ENCODE data around the gene ZCCHC7.

The ZCCHC7 gene

DNA sequence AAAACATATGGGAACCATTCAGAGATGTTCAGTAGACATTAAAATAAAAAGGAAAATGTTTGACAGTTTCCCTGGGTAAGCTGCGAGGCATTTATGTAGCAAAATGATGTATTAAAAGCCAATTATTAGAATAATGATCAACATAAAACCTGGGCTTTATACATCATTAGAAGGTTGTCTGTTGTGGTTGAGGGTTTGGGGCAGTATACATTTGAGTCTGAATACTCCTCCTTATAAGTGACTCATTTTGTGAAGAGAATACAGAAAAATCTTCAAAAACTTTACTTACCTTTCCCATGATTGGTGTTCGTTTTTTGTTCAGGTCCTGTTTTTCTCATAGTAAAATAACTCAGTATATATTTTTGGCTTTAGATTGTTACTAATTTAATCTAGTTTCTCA lies 119.5 kb downstream of the ZCCHC7 start:
- TF ChIP-seq, protein P1, sequence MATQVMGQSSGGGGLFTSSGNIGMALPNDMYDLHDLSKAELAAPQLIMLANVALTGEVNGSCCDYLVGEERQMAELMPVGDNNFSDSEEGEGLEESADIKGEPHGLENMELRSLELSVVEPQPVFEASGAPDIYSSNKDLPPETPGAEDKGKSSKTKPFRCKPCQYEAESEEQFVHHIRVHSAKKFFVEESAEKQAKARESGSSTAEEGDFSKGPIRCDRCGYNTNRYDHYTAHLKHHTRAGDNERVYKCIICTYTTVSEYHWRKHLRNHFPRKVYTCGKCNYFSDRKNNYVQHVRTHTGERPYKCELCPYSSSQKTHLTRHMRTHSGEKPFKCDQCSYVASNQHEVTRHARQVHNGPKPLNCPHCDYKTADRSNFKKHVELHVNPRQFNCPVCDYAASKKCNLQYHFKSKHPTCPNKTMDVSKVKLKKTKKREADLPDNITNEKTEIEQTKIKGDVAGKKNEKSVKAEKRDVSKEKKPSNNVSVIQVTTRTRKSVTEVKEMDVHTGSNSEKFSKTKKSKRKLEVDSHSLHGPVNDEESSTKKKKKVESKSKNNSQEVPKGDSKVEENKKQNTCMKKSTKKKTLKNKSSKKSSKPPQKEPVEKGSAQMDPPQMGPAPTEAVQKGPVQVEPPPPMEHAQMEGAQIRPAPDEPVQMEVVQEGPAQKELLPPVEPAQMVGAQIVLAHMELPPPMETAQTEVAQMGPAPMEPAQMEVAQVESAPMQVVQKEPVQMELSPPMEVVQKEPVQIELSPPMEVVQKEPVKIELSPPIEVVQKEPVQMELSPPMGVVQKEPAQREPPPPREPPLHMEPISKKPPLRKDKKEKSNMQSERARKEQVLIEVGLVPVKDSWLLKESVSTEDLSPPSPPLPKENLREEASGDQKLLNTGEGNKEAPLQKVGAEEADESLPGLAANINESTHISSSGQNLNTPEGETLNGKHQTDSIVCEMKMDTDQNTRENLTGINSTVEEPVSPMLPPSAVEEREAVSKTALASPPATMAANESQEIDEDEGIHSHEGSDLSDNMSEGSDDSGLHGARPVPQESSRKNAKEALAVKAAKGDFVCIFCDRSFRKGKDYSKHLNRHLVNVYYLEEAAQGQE (IDR thresholded peaks at IDR 0.05; ENCODE audit: insufficient replicate concordance, low read depth) = no peak
- no peak for TF ChIP-seq POLR2AphosphoS5 (IDR thresholded peaks at IDR 0.05; ENCODE audit: low read depth)
- no peak for TF ChIP-seq SPI1 (IDR thresholded peaks at IDR 0.05; ENCODE audit: borderline replicate concordance, low read depth)
- no peak overlapping the region for H3K4me3 ChIP-seq (replicated peaks; ENCODE audit: insufficient read depth, low read length)
- no peaks in the 10 kb centered on the region for H3K27me3 ChIP-seq (ENCODE audit: insufficient read depth, poor library complexity, severe bottlenecking)
- no peak overlapping the region for H3K27ac ChIP-seq (replicated peaks)
- DNase-seq (ENCODE audit: low read depth in 1 of 2, low spot score in 1 of 2) = no peak

DNA sequence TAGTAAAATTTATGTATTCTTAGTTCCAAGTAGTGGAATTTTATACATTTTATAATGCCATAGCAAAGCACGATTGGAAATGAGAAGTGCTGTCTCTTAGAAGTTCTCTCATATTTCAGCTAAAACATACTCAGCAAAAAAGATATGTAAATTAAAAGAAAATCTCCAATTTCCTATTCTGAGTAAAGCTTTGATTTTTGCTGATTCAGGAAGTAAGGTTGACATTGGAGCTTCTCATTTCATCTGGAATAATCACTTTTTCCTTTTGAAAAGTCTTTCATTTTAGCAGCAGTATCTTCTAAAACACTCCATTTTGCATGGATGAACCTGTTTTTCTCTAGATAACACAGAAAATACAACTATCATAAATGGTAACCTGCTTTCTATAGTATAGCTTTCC lies 121.0 kb downstream of the ZCCHC7 start:
- DNase-seq (ENCODE audit: low read depth in 1 of 2, low spot score in 1 of 2) = no peak
- H3K4me3 ChIP-seq (replicated peaks; ENCODE audit: insufficient read depth, low read length) = no peak overlapping the region
- TF ChIP-seq GABPA (IDR thresholded peaks at IDR 0.05; ENCODE audit: low read depth) = no peak
- H3K27ac ChIP-seq (replicated peaks) = no peak overlapping the region
- H3K27me3 ChIP-seq (ENCODE audit: insufficient read depth, poor library complexity, severe bottlenecking) = no peaks in the 10 kb centered on the region

DNA sequence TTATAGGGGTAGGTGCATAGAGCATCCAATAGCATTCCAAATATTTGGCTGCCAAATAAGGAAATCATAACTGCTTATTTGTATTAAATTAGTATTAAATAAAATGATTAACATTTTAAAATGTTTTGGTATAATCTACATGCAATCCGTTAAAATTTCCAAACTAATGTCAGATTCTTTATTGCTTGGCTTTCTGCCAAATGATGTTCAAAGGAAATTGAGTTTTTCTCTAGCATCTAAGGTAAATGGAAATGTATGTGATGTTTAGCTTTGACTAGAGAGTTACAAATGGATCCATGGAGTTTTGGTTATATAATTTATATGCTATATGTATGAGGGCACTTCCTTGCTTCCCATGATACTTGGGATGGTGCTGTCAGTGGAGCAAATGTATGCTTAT lies 121.7 kb downstream of the ZCCHC7 start:
- no peak for DNase-seq (ENCODE audit: low read depth in 1 of 2, low spot score in 1 of 2)
- Histone ChIP-seq H3K27ac (replicated peaks) (no peak overlapping the region), H3K4me3 (replicated peaks; ENCODE audit: insufficient read depth, low read length) (no peak overlapping the region), H3K27me3 (ENCODE audit: insufficient read depth, poor library complexity, severe bottlenecking) (no peaks in the 10 kb centered on the region)
- TF ChIP-seq POLR2AphosphoS5 (IDR thresholded peaks at IDR 0.05; ENCODE audit: low read depth) (no peak), SPI1 (IDR thresholded peaks at IDR 0.05; ENCODE audit: borderline replicate concordance, low read depth) (no peak), GABPA (IDR thresholded peaks at IDR 0.05; ENCODE audit: low read depth) (no peak)
- TF ChIP-seq, protein P2, sequence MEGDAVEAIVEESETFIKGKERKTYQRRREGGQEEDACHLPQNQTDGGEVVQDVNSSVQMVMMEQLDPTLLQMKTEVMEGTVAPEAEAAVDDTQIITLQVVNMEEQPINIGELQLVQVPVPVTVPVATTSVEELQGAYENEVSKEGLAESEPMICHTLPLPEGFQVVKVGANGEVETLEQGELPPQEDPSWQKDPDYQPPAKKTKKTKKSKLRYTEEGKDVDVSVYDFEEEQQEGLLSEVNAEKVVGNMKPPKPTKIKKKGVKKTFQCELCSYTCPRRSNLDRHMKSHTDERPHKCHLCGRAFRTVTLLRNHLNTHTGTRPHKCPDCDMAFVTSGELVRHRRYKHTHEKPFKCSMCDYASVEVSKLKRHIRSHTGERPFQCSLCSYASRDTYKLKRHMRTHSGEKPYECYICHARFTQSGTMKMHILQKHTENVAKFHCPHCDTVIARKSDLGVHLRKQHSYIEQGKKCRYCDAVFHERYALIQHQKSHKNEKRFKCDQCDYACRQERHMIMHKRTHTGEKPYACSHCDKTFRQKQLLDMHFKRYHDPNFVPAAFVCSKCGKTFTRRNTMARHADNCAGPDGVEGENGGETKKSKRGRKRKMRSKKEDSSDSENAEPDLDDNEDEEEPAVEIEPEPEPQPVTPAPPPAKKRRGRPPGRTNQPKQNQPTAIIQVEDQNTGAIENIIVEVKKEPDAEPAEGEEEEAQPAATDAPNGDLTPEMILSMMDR (IDR thresholded peaks at IDR 0.05; ENCODE audit: insufficient read depth, low read length) = no peak
- TF ChIP-seq, protein P1 (IDR thresholded peaks at IDR 0.05; ENCODE audit: insufficient replicate concordance, low read depth) = no peak

DNA sequence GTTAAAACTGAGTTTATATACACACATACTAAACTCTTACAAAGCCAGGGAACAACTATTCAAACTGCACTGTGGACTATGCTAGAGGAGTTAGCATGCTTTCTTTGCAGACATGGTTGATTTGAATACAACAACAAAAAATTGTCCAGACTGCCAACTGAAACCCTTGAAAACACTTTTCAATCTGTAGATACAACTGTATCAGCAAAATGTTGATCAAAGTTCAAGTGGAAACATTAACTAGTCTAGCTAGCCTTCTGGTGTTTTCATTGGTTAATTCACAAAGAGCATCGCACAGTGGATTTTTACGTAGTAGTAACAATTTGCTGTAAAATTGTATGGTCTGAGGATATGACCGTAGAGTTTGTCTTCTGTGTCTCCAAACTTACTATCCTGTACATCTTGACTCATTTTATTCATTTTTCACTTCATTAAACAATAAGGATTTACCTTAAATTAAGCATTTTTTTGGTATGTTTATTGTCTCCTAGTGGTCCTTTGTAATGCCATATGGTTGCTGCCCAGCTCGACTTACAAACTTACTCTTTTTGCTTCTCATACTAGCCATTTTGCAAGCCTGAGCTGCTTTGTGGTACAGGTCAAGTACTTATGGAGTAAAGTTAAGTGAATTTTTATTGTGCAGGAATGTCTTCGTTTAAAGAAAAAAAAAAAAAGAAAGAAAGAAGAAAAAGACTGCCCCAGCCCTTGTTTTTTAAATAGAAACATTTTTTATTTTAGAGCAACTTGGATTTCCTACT lies 123.4 kb downstream of the ZCCHC7 start:
- Histone ChIP-seq H3K4me3 (replicated peaks; ENCODE audit: insufficient read depth, low read length) (no peak overlapping the region), H3K27ac (replicated peaks) (no peak overlapping the region), H3K27me3 (ENCODE audit: insufficient read depth, poor library complexity, severe bottlenecking) (no peaks in the 10 kb centered on the region)
- no peak for DNase-seq (ENCODE audit: low read depth in 1 of 2, low spot score in 1 of 2)
- TF ChIP-seq SPI1 (IDR thresholded peaks at IDR 0.05; ENCODE audit: borderline replicate concordance, low read depth) (no peak), GABPA (IDR thresholded peaks at IDR 0.05; ENCODE audit: low read depth) (no peak), POLR2AphosphoS5 (IDR thresholded peaks at IDR 0.05; ENCODE audit: low read depth) (no peak)
- TF ChIP-seq, protein P2 (IDR thresholded peaks at IDR 0.05; ENCODE audit: insufficient read depth, low read length) = no peak
- TF ChIP-seq, protein P1 (IDR thresholded peaks at IDR 0.05; ENCODE audit: insufficient replicate concordance, low read depth) = no peak

All from HL-60 (cell line).